Mesendoderm (in vitro differentiated cells): Measurements from ENCODE around the gene UACA.
A peak's percentile ranks its signal among the peaks of the same experiment; 100 is the strongest.

Experiments used
- DNase-seq: peaks from one replicate; pipeline ENCODE4 v3.0.0; 2013
- H2AK5ac ChIP-seq: 2 replicates; pipeline ENCODE4 v1.6.1; 2013; ENCODE audit warnings: low read length, inconsistent platforms
- H2BK120ac ChIP-seq: 2 replicates; pipeline ENCODE4 v1.6.1; 2013; ENCODE audit warnings: low read depth, mild to moderate bottlenecking, low read length, moderate library complexity, mixed read lengths
- H2BK15ac ChIP-seq: replicated peaks from 2 replicates; pipeline ENCODE4 v1.6.1; 2013; ENCODE audit warnings: low read depth, mild to moderate bottlenecking, moderate library complexity
- H2BK5ac ChIP-seq: 2 replicates; pipeline ENCODE4 v1.6.1; 2013; ENCODE audit warnings: low read length, inconsistent platforms
- H3K18ac ChIP-seq: 2 replicates; pipeline ENCODE4 v1.6.1; 2013; ENCODE audit warnings: mild to moderate bottlenecking, low read length, mixed read lengths
- H3K23ac ChIP-seq: one replicate; pipeline ENCODE4 v1.6.1; 2013; ENCODE audit warnings: low read length
- H3K27ac ChIP-seq: 2 replicates; pipeline ENCODE4 v1.5.1; 2013; ENCODE audit warnings: low read depth, mild to moderate bottlenecking, inconsistent platforms, low read length, moderate library complexity
- H3K27me3 ChIP-seq: 2 replicates; pipeline ENCODE4 v1.6.1; 2013; ENCODE audit warnings: low read length, control low read depth, mild to moderate bottlenecking, inconsistent platforms; ENCODE audit not compliant: insufficient read depth, poor library complexity
- H3K36me3 ChIP-seq: 2 replicates; pipeline ENCODE4 v1.6.1; 2013; ENCODE audit warnings: low read length, inconsistent platforms; ENCODE audit not compliant: control insufficient read depth, insufficient read depth
- H3K4ac ChIP-seq: one replicate; pipeline ENCODE4 v1.6.1; 2013; ENCODE audit warnings: low read depth, mild to moderate bottlenecking, low read length, moderate library complexity
- H3K4me1 ChIP-seq: 2 replicates; pipeline ENCODE4 v1.6.1; 2013; ENCODE audit warnings: low read depth, low read length, inconsistent platforms; ENCODE audit not compliant: control insufficient read depth
- H3K4me2 ChIP-seq: 2 replicates; pipeline ENCODE4 v1.6.1; 2013; ENCODE audit warnings: low read length
- H3K4me3 ChIP-seq: 2 replicates; pipeline ENCODE4 v1.5.1; 2013; ENCODE audit warnings: mild to moderate bottlenecking, low read length
- H3K56ac ChIP-seq: one replicate; pipeline ENCODE4 v1.6.1; 2013; ENCODE audit warnings: low read length
- H3K79me1 ChIP-seq: 2 replicates; pipeline ENCODE4 v1.6.1; 2013; ENCODE audit warnings: low read length, inconsistent platforms
- H3K79me2 ChIP-seq: 2 replicates; pipeline ENCODE4 v1.6.1; 2013; ENCODE audit warnings: mild to moderate bottlenecking, low read length; ENCODE audit not compliant: control insufficient read depth, insufficient read depth
- H3K9ac ChIP-seq: 2 replicates; pipeline ENCODE4 v1.6.1; 2013; ENCODE audit warnings: low read length, inconsistent platforms
- H4K5ac ChIP-seq: one replicate; pipeline ENCODE4 v1.6.1; 2013; ENCODE audit warnings: low read length
- H4K8ac ChIP-seq: one replicate; pipeline ENCODE4 v1.6.1; 2013; ENCODE audit warnings: low read depth, mild to moderate bottlenecking, control low read depth, low read length, moderate library complexity
- WGBS: extraction: QIAGEN DNeasy Blood & Tissue Kit; methylation state at CpG from one replicate; pipeline ENCODE4 v1.1.7; 2013; ENCODE audit warnings: low lambda C conversion rate, missing lambda C conversion rate; ENCODE audit not compliant: insufficient coverage; ENCODE audit errors: extremely low coverage; 5-methylcytosine and 5-hydroxymethylcytosine counted together

The UACA gene

GRCh38 chr15:70763950-70764730, 782 bp upstream of the UACA start:
- peak overlapping the region; percentile 4 for H2BK5ac ChIP-seq
- H3K18ac ChIP-seq, result peak overlapping the region; percentile 52
- H4K8ac ChIP-seq, result no peak overlapping the region
- H3K9ac ChIP-seq, result peak overlapping the region; percentile 73
- no peak for DNase-seq
- no peaks in the 10 kb centered on the region for H3K36me3 ChIP-seq
- H3K23ac ChIP-seq, result no peak overlapping the region
- no peak overlapping the region for H3K4ac ChIP-seq
- H3K27ac ChIP-seq, result peak overlapping the region; percentile 25
- peak overlapping the region; percentile 34 for H3K4me3 ChIP-seq
- WGBS, result no CpG with 5 or more reads among the region's 17 CpGs
- peak overlapping the region; percentile 7 for H2BK15ac ChIP-seq
- H3K27me3 ChIP-seq, result no peaks in the 10 kb centered on the region
- no peak overlapping the region for H2BK120ac ChIP-seq
- H3K79me2 ChIP-seq, result no peaks in the 10 kb centered on the region
- H3K56ac ChIP-seq, result peak overlapping the region; percentile 91
- H3K79me1 ChIP-seq, result no peaks in the 10 kb centered on the region
- no peaks in the 10 kb centered on the region for H3K4me1 ChIP-seq
- H4K5ac ChIP-seq, result no peak overlapping the region
- peak overlapping the region; percentile 70 for H3K4me2 ChIP-seq
- no peak overlapping the region for H2AK5ac ChIP-seq

GRCh38 chr15:70762469-70763119, 764 bp downstream of the UACA start:
- H3K79me2 ChIP-seq, result no peaks in the 10 kb centered on the region
- peak overlapping the region; percentile 89 for H3K9ac ChIP-seq
- no peaks in the 10 kb centered on the region for H3K36me3 ChIP-seq
- peak overlapping the region; percentile 93 for H3K27ac ChIP-seq
- no peak overlapping the region for H3K4ac ChIP-seq
- H4K5ac ChIP-seq, result no peak overlapping the region
- no peaks in the 10 kb centered on the region for H3K79me1 ChIP-seq
- no CpG with 5 or more reads among the region's 45 CpGs for WGBS
- H4K8ac ChIP-seq, result no peak overlapping the region
- H2BK120ac ChIP-seq, result no peak overlapping the region
- H3K56ac ChIP-seq, result peak overlapping the region; percentile 89
- peak; percentile 49 for DNase-seq
- peak overlapping the region; percentile 79 for H3K4me2 ChIP-seq
- H2BK5ac ChIP-seq, result no peak overlapping the region
- no peak overlapping the region for H2BK15ac ChIP-seq
- H3K18ac ChIP-seq, result peak overlapping the region; percentile 22
- peak overlapping the region; percentile 70 for H3K23ac ChIP-seq
- H2AK5ac ChIP-seq, result no peak overlapping the region
- H3K27me3 ChIP-seq, result no peaks in the 10 kb centered on the region
- no peaks in the 10 kb centered on the region for H3K4me1 ChIP-seq
- peak overlapping the region; percentile 68 for H3K4me3 ChIP-seq

GRCh38 chr15:70761931-70762468, 1.4 kb downstream of the UACA start:
- Histone ChIP-seq H3K27me3 (no peaks in the 10 kb centered on the region), H3K79me2 (no peaks in the 10 kb centered on the region), H4K5ac (no peak overlapping the region), H3K4me3 (no peak overlapping the region), H2BK120ac (no peak overlapping the region), H3K36me3 (no peaks in the 10 kb centered on the region), H3K4ac (no peak overlapping the region), H3K4me2 (peak overlapping the region; percentile 79), H3K18ac (no peak overlapping the region), H3K4me1 (no peaks in the 10 kb centered on the region), H4K8ac (no peak overlapping the region), H2BK5ac (no peak overlapping the region), H2BK15ac (no peak overlapping the region), H3K79me1 (no peaks in the 10 kb centered on the region), H3K56ac (peak overlapping the region; percentile 89), H2AK5ac (no peak overlapping the region), H3K23ac (no peak overlapping the region), H3K9ac (peak overlapping the region; percentile 89), H3K27ac (no peak overlapping the region)
- no peak for DNase-seq
- no CpG with 5 or more reads among the region's 7 CpGs for WGBS

- Histone ChIP-seq H3K4me3 (no peak overlapping the region), H3K23ac (no peak overlapping the region), H3K4me2 (no peak overlapping the region), H4K5ac (no peak overlapping the region), H3K56ac (no peak overlapping the region), H2AK5ac (no peak overlapping the region), H3K18ac (no peak overlapping the region), H3K4me1 (no peaks in the 10 kb centered on the region), H2BK120ac (no peak overlapping the region), H3K79me2 (no peaks in the 10 kb centered on the region), H2BK5ac (no peak overlapping the region), H3K9ac (no peak overlapping the region), H4K8ac (no peak overlapping the region), H3K79me1 (no peaks in the 10 kb centered on the region), H3K27me3 (no peaks in the 10 kb centered on the region), H3K4ac (no peak overlapping the region), H3K36me3 (no peaks in the 10 kb centered on the region), H3K27ac (no peak overlapping the region), H2BK15ac (no peak overlapping the region)
- no CpG with 5 or more reads among the region's 2 CpGs for WGBS
- DNase-seq, result no peak
Measured at GRCh38 chr15:70761046-70761445, 2.3 kb downstream of the UACA start.

GRCh38 chr15:70758790-70759462, 4.4 kb downstream of the UACA start:
- Histone ChIP-seq H3K79me1 (peaks cover 2% of the 10 kb centered on the region), H2BK120ac (no peak overlapping the region), H3K18ac (no peak overlapping the region), H3K4me3 (no peak overlapping the region), H3K56ac (peak overlapping the region; percentile 26), H4K5ac (no peak overlapping the region), H2BK15ac (no peak overlapping the region), H3K4me2 (no peak overlapping the region), H3K4ac (no peak overlapping the region), H2BK5ac (no peak overlapping the region), H3K23ac (no peak overlapping the region), H3K36me3 (no peaks in the 10 kb centered on the region), H2AK5ac (no peak overlapping the region), H3K27me3 (no peaks in the 10 kb centered on the region), H3K4me1 (no peaks in the 10 kb centered on the region), H3K9ac (no peak overlapping the region), H3K79me2 (no peaks in the 10 kb centered on the region), H4K8ac (no peak overlapping the region), H3K27ac (no peak overlapping the region)
- DNase-seq, result peak; percentile 38
- no CpG with 5 or more reads among the region's 9 CpGs for WGBS
